ENCODE data around the gene C14orf180. TPM values are rescaled to one million over a fixed set of nuclear protein-coding genes. Genes with fewer than 3 reads are reported as not detected.

C14orf180 gene
- total and polyA plus RNA-seq, 10 of the 15 experiments (the other 5 are each of a cell fraction or from before 2014, with no cell fraction given) = not detected

DNA sequence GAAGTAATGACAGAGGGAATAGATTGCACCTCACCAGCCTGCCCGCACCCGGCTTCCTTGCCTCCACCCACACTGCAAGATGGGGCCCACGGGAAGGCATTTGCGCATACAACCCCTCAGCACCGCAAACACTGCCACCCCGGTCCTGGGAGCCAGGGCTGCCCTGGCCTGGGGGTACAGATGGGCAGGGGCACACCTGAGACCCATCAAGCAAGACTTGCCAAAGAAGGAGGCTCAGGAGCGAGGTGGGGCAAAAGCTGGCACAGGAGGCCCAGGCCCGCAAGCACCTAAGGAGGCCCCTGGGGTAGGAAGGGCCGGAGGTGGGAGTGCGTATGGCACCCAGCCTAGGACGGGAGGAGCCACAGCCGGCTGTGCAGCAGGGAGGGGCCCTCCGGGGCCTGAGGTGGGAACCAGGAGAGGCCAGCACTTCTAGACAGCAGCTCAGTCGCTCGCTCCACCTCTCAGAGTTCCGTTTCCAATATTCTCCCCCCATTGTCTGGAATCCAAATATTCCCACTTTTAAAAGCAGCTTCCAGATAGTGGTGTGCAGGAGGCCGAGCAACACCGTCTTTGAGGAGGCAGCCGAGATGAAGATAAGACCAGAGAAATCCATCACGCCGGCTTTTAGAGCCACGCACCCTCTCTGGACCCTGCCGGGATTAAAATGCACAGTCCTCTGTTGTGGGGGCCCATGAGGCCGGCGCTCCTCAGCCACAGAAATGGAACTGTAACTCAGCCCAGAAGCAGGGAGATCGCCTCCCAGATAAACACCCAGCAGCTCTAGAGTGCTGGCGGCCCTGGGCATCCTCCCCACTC, 12.2 kb upstream of the C14orf180 start:
- ChIA-PET CTCF (no interaction called here), RAD21 (ENCODE audit: unreplicated experiment) (interaction anchor here (0.7 kb wide), 1 partner anchor 423 kb away, joined by 3 read pairs; no protein-coding TSS in a partner anchor), POLR2A (no interaction called here), SMC1A (ENCODE audit: uncharacterized antibody, unreplicated experiment) (no interaction called here)
- Histone ChIP-seq H4K20me1 (ENCODE audit: control insufficient read depth, insufficient read depth) (no peaks in the 10 kb centered on the region), H3K4me1 (ENCODE audit: control insufficient read depth, insufficient read depth, low read length) (no peaks in the 10 kb centered on the region), H3K9ac (ENCODE audit: control insufficient read depth, insufficient read depth, low read length) (no peak overlapping the region), H3K36me3 (ENCODE audit: control insufficient read depth in 2 of 2, insufficient read depth in 2 of 2, low read length in 1 of 2) (no peaks in the 10 kb centered on the region), H3K27me3 (replicated peaks in 1 of 2; ENCODE audit: control insufficient read depth in 2 of 2, insufficient read depth in 2 of 2, low read length in 1 of 2) (peaks cover 0 to 8% of the 10 kb centered on the region in 2 experiments; a peak in 2 of 4 replicates), H3K79me2 (ENCODE audit: control insufficient read depth, insufficient read depth, low read length) (no peaks in the 10 kb centered on the region), H3K27ac (ENCODE audit: control insufficient read depth, insufficient read depth) (no peak overlapping the region), H3K4me3 (no peak overlapping the region), H3K9me3 (replicated peaks; ENCODE audit: control insufficient read depth, insufficient read depth, low read length) (no peaks in the 10 kb centered on the region), H3K4me2 (ENCODE audit: control insufficient read depth, insufficient read depth) (no peak overlapping the region), H2AFZ (ENCODE audit: control insufficient read depth, low read depth, low read length) (no peak overlapping the region)
- DNase-seq (ENCODE audit: low read depth, low spot score) = no peak
- in situ Hi-C loops (cut with MboI) = no loop called here
- WGBS (ENCODE audit: insufficient coverage, insufficient replicate concordance, low lambda C conversion rate, missing lambda C conversion rate) = 31% methylated on average over 27 of the region's 27 CpGs
- intact Hi-C loops (cut with micrococcal nuclease; ENCODE audit: unreplicated experiment) = no loop called here
- BruUV-seq (replicated peaks) = no TSS peak
- TF ChIP-seq RB1 (IDR thresholded peaks at IDR 0.05; ENCODE audit: borderline replicate concordance) = no peak
- no peak for TF ChIP-seq TCF7 (IDR thresholded peaks at IDR 0.05; ENCODE audit: borderline replicate concordance)
- TF ChIP-seq, protein P1, sequence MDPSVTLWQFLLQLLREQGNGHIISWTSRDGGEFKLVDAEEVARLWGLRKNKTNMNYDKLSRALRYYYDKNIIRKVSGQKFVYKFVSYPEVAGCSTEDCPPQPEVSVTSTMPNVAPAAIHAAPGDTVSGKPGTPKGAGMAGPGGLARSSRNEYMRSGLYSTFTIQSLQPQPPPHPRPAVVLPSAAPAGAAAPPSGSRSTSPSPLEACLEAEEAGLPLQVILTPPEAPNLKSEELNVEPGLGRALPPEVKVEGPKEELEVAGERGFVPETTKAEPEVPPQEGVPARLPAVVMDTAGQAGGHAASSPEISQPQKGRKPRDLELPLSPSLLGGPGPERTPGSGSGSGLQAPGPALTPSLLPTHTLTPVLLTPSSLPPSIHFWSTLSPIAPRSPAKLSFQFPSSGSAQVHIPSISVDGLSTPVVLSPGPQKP (IDR thresholded peaks at IDR 0.05; ENCODE audit: low read depth, low read length) = no peak
- TF ChIP-seq, protein P2, sequence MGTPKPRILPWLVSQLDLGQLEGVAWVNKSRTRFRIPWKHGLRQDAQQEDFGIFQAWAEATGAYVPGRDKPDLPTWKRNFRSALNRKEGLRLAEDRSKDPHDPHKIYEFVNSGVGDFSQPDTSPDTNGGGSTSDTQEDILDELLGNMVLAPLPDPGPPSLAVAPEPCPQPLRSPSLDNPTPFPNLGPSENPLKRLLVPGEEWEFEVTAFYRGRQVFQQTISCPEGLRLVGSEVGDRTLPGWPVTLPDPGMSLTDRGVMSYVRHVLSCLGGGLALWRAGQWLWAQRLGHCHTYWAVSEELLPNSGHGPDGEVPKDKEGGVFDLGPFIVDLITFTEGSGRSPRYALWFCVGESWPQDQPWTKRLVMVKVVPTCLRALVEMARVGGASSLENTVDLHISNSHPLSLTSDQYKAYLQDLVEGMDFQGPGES (IDR thresholded peaks at IDR 0.05) = no peak
- no peak for TF ChIP-seq SP1 (IDR thresholded peaks at IDR 0.05; ENCODE audit: low read depth, low read length)
- TF ChIP-seq HDAC6 (IDR thresholded peaks at IDR 0.05; ENCODE audit: unreplicated experiment) = no peak
- TF ChIP-seq JUND (IDR thresholded peaks at IDR 0.05; ENCODE audit: low read depth, low read length) = no peak
- TF ChIP-seq, protein P3, sequence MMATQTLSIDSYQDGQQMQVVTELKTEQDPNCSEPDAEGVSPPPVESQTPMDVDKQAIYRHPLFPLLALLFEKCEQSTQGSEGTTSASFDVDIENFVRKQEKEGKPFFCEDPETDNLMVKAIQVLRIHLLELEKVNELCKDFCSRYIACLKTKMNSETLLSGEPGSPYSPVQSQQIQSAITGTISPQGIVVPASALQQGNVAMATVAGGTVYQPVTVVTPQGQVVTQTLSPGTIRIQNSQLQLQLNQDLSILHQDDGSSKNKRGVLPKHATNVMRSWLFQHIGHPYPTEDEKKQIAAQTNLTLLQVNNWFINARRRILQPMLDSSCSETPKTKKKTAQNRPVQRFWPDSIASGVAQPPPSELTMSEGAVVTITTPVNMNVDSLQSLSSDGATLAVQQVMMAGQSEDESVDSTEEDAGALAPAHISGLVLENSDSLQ (IDR thresholded peaks at IDR 0.05) = no peak
- FAIRE-seq = no peak
- ATAC-seq = no peak

Measured in GM12878 (cell line).